HepG2 (cell line): ENCODE data around the gene LAMB2. TPM values are rescaled to one million over a fixed set of nuclear protein-coding genes. Genes with fewer than 3 reads are reported as not detected.

Experiments used
- CREB3 ChIP-seq: sonication (generic); formaldehyde crosslinking; IDR thresholded peaks from 2 replicates; pipeline ENCODE4 v1.5.0; 2020; ENCODE audit warnings: missing genetic modification reagents
- HMGXB4 ChIP-seq, 2 experiments: sonication (generic) in 1 of 2; formaldehyde crosslinking in 1 of 2; IDR thresholded peaks; 2 replicates each; pipeline versions ENCODE4 v1.4.0 to v1.6.1; 2018 to 2020; ENCODE audit warnings: missing genetic modification reagents in 2 of 2, borderline replicate concordance in 1 of 2, low read depth in 1 of 2, mild to moderate bottlenecking in 1 of 2, missing biosample characterization in 1 of 2
- HOXA3 ChIP-seq: sonication (generic); formaldehyde crosslinking; IDR thresholded peaks from 2 replicates; pipeline ENCODE4 v1.5.0; 2020; ENCODE audit warnings: missing genetic modification reagents
- MTA3 ChIP-seq: sonication (generic); formaldehyde crosslinking; IDR thresholded peaks from 2 replicates; pipeline ENCODE4 v1.4.0; 2020; ENCODE audit warnings: missing genetic modification reagents
- RBM22 ChIP-seq: fragments of 200-400 bp; formaldehyde crosslinking; optimal IDR thresholded peaks from 2 replicates; pipeline ENCODE3; 2017; ENCODE audit warnings: mild to moderate bottlenecking, low read length, moderate library complexity
- TEF ChIP-seq: sonication (generic); formaldehyde crosslinking; IDR thresholded peaks from 2 replicates; pipeline ENCODE4 v1.5.0; 2020; ENCODE audit warnings: missing genetic modification reagents
- ZNF207 ChIP-seq: fragments of 450-650 bp; IDR thresholded peaks from 2 replicates; pipeline ENCODE4 v1.6.1; 2016; ENCODE audit warnings: antibody characterized with exemption, borderline replicate concordance
- ZNF235 ChIP-seq: sonication (generic); formaldehyde crosslinking; IDR thresholded peaks from 2 replicates; pipeline ENCODE4 v1.8.1; 2023; ENCODE audit warnings: mild to moderate bottlenecking, missing genetic modification reagents, borderline replicate concordance
- polyA plus RNA-seq, 8 experiments: library from polyadenylated mRNA; depleted of rRNA in 3 of 8; stranded (reverse) in 7 of 8; unstranded in 1 of 8; fragments of >200 nt; fragmentation: Illumina TruSeq in 4 of 8; extraction: Trizol in 4 of 8; gene quantifications; 2 replicates each; pipeline versions ENCODE4 v1.2.1 to v1.2.3, GENCODE V29; 2011 to 2016; ENCODE audit warnings: low read depth in 4 of 8, missing spikeins in 1 of 8, mixed read lengths in 1 of 8; ENCODE audit not compliant: insufficient read depth in 1 of 8
- total RNA-seq, 5 experiments: library from RNA; depleted of rRNA; stranded (reverse); fragments of >200 nt; fragmentation: Illumina TruSeq; extraction: Trizol; gene quantifications; 2 replicates each; pipeline ENCODE4 v1.2.3, GENCODE V29; 2016; ENCODE audit warnings: low read depth in 1 of 5
- TF ChIP-seq, protein P1 (sequence below): sonication (generic); formaldehyde crosslinking; IDR thresholded peaks from 2 replicates; pipeline ENCODE4 v1.4.0; 2020; ENCODE audit warnings: missing genetic modification reagents
- TF ChIP-seq, protein P2 (sequence below): sonication (generic); formaldehyde crosslinking; IDR thresholded peaks from 2 replicates; pipeline ENCODE4 v1.4.0; 2020; ENCODE audit warnings: missing genetic modification reagents, borderline replicate concordance
- TF ChIP-seq, protein P3 (sequence below): sonication (generic); formaldehyde crosslinking; IDR thresholded peaks from 2 replicates; pipeline ENCODE4 v1.5.0; 2020; ENCODE audit warnings: mild to moderate bottlenecking, missing genetic modification reagents

Gene LAMB2
- total and polyA plus RNA-seq, 2 of the 13 experiments (the other 11 are each of a cell fraction or from before 2014, with no cell fraction given): 208 to 443 TPM

- TF ChIP-seq HMGXB4 (CRISPR knock-in tag; IDR thresholded peaks at IDR 0.05; ENCODE audit: borderline replicate concordance in 1 of 2, low read depth in 1 of 2): peak in 1 of 2 experiments; percentile 73; a peak in 2 of 4 replicates
- TF ChIP-seq, protein P1, sequence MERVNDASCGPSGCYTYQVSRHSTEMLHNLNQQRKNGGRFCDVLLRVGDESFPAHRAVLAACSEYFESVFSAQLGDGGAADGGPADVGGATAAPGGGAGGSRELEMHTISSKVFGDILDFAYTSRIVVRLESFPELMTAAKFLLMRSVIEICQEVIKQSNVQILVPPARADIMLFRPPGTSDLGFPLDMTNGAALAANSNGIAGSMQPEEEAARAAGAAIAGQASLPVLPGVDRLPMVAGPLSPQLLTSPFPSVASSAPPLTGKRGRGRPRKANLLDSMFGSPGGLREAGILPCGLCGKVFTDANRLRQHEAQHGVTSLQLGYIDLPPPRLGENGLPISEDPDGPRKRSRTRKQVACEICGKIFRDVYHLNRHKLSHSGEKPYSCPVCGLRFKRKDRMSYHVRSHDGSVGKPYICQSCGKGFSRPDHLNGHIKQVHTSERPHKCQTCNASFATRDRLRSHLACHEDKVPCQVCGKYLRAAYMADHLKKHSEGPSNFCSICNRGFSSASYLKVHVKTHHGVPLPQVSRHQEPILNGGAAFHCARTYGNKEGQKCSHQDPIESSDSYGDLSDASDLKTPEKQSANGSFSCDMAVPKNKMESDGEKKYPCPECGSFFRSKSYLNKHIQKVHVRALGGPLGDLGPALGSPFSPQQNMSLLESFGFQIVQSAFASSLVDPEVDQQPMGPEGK: no peak; the same call in 1 of the 2 replicates
- no peak for TF ChIP-seq ZNF207
- TF ChIP-seq CREB3 (CRISPR knock-in tag): no peak
- no peak for TF ChIP-seq RBM22
- TF ChIP-seq HOXA3 (CRISPR knock-in tag): no peak
- TF ChIP-seq, protein P2, sequence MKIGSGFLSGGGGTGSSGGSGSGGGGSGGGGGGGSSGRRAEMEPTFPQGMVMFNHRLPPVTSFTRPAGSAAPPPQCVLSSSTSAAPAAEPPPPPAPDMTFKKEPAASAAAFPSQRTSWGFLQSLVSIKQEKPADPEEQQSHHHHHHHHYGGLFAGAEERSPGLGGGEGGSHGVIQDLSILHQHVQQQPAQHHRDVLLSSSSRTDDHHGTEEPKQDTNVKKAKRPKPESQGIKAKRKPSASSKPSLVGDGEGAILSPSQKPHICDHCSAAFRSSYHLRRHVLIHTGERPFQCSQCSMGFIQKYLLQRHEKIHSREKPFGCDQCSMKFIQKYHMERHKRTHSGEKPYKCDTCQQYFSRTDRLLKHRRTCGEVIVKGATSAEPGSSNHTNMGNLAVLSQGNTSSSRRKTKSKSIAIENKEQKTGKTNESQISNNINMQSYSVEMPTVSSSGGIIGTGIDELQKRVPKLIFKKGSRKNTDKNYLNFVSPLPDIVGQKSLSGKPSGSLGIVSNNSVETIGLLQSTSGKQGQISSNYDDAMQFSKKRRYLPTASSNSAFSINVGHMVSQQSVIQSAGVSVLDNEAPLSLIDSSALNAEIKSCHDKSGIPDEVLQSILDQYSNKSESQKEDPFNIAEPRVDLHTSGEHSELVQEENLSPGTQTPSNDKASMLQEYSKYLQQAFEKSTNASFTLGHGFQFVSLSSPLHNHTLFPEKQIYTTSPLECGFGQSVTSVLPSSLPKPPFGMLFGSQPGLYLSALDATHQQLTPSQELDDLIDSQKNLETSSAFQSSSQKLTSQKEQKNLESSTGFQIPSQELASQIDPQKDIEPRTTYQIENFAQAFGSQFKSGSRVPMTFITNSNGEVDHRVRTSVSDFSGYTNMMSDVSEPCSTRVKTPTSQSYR (CRISPR knock-in tag): peak; percentile 92
- no peak for TF ChIP-seq ZNF235 (CRISPR knock-in tag)
- TF ChIP-seq, protein P3, sequence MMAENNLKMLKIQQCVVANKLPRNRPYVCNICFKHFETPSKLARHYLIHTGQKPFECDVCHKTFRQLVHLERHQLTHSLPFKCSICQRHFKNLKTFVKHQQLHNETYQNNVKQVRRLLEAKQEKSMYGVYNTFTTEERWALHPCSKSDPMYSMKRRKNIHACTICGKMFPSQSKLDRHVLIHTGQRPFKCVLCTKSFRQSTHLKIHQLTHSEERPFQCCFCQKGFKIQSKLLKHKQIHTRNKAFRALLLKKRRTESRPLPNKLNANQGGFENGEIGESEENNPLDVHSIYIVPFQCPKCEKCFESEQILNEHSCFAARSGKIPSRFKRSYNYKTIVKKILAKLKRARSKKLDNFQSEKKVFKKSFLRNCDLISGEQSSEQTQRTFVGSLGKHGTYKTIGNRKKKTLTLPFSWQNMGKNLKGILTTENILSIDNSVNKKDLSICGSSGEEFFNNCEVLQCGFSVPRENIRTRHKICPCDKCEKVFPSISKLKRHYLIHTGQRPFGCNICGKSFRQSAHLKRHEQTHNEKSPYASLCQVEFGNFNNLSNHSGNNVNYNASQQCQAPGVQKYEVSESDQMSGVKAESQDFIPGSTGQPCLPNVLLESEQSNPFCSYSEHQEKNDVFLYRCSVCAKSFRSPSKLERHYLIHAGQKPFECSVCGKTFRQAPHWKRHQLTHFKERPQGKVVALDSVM: no peak
- no peak for TF ChIP-seq MTA3
- no peak for TF ChIP-seq TEF (CRISPR knock-in tag)
Observed at GRCh38 chr3:49092938-49093852, 39.7 kb downstream of the LAMB2 start (continued).
